DND-41 (cell line): ENCODE measurements around the gene FAM217A.

ENCODE experiments used
- CTCF ChIP-seq: IDR thresholded peaks from 2 replicates; pipeline ENCODE4 v1.5.1; 2012; ENCODE audit warnings: borderline replicate concordance, low read length, moderate library complexity, mild to moderate bottlenecking; ENCODE audit not compliant: poor library complexity, severe bottlenecking; ENCODE audit errors: extremely low read depth
- EZH2 ChIP-seq: IDR thresholded peaks from 3 replicates; pipeline ENCODE4 v1.6.1; 2012; ENCODE audit warnings: borderline replicate concordance, low read depth, mild to moderate bottlenecking, moderate library complexity, low read length, inconsistent platforms; ENCODE audit not compliant: severe bottlenecking

GRCh38 chr6:4029687-4030086 is 49.2 kb downstream of the FAM217A start:
- TF ChIP-seq CTCF, result no peak
- no peak for TF ChIP-seq EZH2
